Activated CD4-positive, CD25-positive, alpha-beta regulatory T cell (primary cell): ENCODE results near the gene HK1.

Experiments
- DNase-seq, 4 experiments: peaks; one replicate each; lab custom pipeline; 2025; lab: John Stamatoyannopoulos, UW

HK1 gene

DNA sequence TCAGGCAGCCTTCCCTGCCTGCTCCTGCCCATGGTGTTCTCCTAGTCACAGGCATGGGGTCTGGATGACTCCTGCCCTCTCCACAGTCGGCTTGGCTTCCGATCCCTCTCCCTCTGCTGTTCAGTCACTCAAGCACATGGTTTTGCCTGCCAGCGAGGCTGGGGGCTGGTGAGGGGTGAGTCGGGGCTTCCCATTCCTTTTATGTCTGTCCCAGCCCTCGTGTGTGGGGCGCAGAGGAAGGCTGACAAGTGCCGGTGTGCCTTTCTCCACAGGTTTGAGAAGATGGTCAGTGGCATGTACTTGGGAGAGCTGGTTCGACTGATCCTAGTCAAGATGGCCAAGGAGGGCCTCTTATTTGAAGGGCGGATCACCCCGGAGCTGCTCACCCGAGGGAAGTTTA, 98.4 kb downstream of the HK1 start:
- no peak for DNase-seq

DNA sequence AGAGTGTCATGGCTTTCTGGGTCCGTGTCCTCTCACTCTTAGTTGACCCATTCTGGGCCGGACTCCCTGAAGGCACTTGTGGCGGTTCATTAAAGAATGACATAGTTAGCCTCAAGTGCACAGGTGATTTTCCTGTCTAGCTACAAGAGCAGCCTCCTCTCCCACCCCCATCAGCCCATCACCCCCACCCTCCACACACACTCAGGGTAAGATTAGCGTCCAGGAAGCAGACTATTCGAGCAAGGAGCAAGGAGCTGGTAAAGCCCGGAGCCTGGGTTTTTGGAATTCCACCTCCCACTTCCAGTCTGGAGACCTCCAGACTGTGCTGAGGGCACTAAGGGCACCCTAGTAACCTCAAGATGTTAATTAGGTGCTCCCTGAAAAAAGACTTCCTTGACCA, 98.9 kb downstream of the HK1 start:
- DNase-seq: no peak

DNA sequence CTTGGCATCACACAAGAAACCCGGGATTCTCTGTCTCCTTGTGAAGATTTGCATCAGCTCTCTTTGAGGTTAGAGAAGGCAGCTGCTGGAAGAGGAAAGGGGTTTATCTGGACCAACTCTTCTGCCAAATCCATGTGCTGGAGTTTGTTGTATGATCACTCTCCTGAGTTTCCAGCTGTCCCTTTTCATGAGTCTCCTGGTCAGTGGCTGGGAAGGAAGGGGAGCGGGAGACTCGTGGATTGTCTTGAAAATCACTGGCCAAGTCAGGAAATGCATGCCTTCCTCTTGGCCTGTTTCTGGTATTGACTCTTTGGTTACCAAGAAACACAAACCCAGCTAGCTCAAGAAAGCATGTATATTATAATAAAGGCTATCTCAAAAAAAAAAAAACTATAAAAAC, 99.6 kb downstream of the HK1 start:
- DNase-seq: no peak

DNA sequence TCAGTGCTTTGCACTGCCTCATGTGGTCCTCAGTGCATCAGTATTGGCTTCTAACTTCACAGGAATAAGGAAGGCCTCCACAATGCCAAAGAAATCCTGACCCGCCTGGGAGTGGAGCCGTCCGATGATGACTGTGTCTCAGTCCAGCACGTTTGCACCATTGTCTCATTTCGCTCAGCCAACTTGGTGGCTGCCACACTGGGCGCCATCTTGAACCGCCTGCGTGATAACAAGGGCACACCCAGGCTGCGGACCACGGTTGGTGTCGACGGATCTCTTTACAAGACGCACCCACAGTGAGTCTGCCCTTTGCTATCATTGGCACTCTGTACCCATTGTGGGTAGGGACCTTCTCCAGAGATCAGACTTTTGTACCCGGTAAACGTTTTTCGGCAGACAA, 101.5 kb downstream of the HK1 start:
- DNase-seq: no peak

DNA sequence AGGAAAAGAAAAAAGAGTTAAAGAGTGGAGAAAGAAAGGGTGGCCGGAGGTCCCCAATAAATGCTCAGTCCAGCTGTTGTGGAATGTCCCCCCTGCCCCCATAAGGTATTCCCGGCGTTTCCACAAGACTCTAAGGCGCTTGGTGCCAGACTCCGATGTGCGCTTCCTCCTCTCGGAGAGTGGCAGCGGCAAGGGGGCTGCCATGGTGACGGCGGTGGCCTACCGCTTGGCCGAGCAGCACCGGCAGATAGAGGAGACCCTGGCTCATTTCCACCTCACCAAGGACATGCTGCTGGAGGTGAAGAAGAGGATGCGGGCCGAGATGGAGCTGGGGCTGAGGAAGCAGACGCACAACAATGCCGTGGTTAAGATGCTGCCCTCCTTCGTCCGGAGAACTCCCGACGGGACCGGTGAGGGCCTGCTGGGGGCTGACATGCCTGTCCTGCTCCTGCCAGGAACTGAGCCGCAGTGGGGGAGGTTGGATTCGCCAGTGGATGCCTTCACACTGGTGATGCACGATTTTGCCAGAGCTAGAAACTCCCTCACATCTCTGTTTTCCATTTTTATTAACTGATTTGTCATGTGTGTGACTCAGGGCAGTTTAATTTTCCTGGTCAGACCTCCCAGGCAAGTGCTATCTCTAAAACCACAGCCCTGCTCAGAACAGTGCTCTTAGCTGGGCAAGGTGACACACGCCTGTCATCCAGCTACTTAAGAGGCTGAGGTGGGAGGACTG, 104.3 kb downstream of the HK1 start:
- DNase-seq: no peak

DNA sequence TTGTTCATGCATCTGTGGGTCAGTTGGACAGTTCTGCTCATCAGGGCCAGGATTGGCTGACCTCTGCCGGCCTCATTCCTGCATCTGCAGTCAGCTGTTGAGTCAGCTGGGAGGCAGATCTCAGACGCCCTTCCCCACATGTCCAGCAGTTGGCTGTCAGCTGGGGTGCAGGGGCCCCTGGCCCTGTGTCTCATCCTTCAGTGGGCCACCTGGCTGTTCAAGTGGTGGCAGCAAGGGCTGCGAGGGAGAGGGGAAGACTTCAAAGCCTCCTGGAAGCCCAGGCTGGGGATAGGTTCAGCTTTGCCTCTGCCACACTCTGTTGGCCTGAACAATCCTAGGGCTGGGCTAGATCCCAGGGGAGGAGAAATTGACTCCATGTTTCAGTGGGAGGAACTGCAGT, 105.3 kb downstream of the HK1 start:
- no peak for DNase-seq

DNA sequence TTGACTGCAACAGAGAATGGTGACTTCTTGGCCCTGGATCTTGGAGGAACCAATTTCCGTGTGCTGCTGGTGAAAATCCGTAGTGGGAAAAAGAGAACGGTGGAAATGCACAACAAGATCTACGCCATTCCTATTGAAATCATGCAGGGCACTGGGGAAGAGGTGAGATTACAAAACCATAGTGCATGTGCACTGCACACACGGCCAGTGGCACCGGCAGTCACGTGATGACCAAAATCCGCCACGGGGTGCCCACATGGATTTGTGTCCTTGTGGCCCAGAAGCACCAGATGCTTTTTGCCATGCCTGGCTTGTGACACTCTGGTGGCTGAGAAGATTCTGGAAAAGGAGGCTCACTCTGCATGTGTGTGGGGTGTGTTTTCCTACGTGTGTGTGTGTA, 106.0 kb downstream of the HK1 start:
- DNase-seq: no peak

DNA sequence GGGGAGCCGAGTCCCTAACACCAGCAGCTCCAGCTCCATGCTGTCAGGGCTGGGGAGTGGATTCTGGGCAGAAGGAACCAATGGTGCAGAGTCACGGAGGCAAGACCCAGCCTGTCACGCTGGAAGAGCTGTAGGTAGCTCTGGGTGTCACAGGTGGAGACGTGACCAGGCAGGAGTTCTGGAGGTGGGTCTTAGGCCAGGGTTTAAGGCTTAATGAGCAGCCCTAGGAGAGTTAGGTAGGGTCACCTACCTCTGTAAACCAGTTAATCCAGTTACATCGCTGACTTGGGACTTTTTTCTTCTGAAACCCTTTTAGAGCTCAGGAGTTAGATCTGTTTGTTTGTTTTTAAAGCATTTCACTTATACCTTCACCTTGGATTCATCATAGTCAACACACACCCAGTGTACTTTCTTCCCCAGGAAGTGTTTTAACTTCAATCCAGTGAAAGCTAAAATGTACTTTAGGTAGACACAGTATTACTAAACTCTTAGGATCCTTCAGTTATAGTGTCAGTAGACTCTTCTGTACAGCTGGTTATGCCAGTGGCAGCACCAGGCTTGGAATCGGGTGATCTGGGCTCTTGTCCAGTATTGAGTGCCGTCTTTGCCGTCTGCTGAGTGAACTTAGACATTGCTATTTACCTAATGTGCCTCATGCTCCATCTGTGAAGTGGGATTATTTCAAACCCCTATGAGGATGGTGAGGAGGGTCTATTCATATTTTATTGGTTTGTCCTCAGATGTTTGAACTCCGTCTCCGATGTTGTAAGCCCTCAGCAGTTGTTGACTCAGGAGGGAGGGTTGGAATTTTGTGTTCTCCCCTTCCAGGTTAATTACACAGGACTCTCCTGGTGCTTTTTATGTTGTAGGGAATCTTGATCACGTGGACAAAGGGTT, 107.4 kb downstream of the HK1 start:
- no peak for DNase-seq

DNA sequence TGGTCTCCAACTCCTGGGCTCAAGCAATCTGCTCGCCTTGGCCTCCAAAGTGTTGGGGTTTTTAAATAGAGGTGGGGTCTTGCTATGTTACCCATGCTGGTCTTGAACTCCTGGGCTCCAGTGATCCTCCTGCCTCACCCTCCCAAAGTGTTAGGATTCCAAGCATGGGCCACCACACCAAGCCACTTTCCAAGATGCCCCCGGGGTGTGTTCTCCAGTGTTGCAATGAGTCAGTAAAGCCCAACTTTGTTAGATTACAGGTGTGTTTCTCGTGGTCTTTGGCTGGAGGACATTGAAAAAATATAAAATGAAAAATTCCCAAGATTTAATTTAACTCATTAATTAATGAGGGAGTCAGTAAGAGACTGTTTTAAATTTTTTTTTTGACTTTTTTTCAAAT, 109.2 kb downstream of the HK1 start:
- no peak for DNase-seq

DNA sequence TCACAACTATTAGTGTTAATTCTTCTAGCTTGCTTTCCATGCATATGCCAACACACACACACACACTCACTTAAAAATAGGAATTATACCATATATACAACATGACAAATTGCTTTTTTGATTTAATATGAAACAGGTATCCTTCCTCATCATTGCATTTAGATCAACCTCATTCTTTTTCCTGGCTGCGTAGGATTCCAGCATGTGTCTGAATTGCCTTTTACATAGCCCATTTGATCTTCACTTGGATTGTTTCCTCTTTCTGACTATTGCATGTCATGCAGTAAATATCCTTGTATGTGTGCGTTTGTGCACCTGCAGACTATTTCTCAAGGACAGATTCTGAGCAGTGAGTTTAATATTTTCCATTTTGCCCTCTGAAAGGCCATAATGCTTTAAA, 110.2 kb downstream of the HK1 start:
- no peak for DNase-seq

DNA sequence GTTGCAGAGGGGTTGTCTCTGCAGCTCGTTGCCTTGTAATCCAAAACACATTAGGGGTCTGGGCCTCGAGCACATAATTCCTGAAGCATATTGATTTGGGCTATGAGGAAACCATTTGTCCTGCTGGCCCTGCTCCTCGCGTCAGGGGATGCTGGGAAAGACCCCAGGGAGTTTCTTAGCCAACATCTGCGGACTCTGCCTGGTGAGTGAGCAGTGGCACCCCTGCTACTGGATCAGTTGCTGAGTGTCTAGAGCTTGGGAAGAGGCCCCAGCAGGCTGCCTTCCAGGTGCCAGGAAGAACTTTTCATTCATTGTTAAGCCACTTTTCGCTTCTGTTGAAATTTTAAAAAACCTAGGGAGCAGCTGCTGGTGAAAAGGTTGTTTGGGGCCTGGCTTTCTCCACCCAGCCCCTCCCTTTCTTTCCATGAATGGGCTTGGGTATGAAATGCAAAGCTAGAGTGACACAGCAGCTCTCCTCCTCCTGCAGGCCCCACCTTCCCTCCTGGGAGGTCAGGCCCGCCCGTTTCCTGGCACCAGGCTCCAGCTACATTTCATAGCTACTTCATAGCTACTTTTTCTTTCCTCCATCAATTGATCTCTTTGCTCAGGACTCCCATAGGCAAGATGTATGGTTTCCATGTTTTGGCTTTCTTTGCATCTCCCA, 111.7 kb downstream of the HK1 start:
- DNase-seq: no peak

DNA sequence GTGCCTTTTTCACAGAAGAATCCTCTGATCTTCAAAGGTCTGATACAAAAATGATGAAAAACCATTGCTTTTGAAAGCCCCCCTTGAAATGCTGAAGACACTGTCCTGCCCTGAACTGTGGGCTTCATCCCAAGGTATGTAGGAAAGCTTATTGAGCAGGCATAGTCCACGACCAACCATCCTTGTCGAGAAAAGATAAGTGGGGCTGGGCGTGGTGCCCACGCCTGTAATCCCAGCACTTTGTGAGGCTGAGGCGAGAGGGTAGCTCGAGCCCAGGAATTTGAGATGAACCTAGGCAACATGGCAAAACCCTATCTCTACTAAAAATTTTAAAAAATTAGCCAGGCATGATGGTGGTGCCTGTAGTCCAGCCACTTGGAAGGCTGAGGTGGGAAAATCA, 112.9 kb downstream of the HK1 start:
- DNase-seq: no peak

DNA sequence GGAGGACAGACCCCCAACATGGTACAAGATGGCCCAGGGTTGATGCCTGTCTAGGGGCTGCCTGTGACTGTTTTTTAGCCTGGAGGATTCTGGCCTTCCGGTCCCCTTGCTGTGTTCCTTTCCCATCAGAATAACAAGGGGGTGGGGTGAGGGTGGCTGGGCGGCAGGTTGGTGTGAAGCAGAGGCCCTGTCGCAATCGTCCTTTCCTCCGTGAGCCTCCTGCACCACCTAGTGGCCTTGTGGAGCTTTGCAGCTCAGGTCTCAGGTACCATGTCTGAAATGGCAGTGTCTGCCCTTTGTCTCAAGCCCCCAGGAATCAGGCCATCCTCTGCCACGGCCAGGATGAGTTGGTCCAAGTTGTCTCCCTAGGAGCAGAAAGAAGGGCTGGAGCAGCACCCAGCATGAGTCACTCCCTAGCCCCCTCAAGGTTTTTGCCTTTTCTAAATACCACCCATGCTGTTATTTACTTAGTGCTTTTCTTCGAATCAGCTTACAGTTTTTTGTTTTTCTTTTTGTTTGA, 114.2 kb downstream of the HK1 start:
- DNase-seq: peak; percentile 47 to 61 (median 56)

DNA sequence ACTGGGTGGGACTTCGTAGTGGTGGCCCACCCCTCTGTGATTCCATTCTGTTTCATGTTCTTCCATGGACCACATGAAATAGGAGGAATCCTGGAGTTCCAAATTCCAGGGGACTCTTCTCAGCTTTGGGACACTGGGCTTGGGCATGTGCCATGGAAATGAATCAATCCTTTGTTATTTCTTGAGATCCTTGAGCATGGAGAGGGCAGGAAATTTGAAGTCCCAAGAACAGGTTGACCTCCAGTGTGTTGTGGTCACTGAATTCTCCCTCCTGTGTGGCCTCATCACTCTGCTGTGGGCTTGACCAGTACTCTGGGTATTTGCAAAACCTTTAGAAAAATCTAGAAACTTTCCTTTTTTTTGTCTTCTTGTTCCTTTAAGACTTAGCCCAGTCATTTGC, 115.7 kb downstream of the HK1 start:
- no peak for DNase-seq

DNA sequence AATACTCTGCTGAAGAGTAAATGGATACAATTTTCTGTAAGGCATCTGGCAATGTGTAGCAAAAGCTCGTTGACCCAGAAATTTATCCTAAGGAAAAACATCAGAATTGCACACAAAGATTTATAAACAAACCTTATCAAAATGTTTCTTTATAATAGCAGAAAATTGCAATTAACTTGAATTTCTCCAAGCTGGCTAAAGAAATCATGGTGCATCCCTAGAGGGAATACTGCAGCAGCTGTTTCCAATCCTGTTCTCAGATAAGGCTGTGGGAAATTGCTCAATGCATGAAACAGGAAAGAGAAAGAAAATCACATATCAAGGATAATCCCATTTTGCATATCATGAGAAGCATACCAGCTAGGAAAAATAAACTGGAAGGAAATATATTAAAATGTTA, 119.7 kb downstream of the HK1 start:
- DNase-seq: no peak

DNA sequence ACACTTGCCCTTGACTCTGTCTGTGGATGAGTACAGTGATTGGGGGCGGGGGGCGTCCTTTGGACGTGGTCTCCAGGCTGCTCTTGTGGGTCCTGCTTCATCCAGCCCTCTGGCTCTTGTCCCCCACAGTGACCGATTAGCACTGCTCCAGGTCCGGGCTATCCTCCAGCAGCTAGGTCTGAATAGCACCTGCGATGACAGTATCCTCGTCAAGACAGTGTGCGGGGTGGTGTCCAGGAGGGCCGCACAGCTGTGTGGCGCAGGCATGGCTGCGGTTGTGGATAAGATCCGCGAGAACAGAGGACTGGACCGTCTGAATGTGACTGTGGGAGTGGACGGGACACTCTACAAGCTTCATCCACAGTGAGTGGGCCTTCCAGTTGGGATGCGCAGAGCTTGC, 120.2 kb downstream of the HK1 start:
- no peak for DNase-seq

DNA sequence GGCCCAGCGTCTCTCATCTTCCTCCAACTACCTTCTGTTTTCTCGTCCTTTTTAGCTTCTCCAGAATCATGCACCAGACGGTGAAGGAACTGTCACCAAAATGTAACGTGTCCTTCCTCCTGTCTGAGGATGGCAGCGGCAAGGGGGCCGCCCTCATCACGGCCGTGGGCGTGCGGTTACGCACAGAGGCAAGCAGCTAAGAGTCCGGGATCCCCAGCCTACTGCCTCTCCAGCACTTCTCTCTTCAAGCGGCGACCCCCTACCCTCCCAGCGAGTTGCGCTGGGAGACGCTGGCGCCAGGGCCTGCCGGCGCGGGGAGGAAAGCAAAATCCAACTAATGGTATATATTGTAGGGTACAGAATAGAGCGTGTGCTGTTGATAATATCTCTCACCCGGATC, 122.6 kb downstream of the HK1 start:
- DNase-seq: no peak

DNA sequence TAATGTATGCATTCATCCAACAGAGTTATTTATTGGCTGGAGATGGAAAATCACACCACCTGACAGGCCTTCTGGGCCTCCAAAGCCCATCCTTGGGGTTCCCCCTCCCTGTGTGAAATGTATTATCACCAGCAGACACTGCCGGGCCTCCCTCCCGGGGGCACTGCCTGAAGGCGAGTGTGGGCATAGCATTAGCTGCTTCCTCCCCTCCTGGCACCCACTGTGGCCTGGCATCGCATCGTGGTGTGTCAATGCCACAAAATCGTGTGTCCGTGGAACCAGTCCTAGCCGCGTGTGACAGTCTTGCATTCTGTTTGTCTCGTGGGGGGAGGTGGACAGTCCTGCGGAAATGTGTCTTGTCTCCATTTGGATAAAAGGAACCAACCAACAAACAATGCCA, 123.1 kb downstream of the HK1 start:
- DNase-seq: no peak

DNA sequence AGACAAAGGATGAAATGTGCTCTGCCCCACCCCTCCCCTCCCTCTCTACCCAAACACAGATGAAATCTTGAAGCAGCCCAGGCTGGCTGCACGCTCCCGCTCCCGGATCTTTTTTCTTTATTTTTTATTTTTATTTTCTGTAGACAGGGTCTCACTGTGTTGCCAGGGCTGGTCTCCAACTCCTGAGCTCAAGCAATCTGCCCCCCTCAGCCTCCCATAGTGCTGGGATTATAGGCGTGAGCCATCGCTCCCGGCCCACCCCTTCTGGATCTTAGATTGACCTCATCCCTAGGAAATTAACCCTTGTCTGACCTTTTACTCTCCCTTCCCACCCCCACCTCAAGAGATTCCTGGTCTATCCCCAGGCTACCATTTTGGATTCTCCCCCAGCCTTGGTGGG, 124.1 kb downstream of the HK1 start:
- no peak for DNase-seq

DNA sequence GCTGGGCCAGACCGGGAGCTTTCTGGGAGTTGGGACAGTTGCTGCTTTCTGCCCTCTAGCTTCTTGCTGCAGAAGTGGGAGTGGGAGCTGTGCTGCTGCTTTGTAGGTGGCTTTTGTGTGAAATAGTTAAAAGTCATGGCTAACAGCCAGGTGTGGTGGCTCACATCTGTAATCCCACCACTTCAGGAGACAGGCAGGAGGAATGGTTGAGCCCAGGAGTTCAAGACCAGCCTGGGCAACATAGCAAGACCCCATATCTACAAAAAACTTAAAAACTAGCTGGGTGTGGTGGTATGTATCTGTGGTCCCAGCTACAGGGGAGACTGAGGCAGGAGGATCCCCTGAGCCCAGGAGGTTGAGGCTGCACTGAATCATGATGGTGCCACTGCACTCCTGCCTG, 124.8 kb downstream of the HK1 start:
- DNase-seq: no peak

DNA sequence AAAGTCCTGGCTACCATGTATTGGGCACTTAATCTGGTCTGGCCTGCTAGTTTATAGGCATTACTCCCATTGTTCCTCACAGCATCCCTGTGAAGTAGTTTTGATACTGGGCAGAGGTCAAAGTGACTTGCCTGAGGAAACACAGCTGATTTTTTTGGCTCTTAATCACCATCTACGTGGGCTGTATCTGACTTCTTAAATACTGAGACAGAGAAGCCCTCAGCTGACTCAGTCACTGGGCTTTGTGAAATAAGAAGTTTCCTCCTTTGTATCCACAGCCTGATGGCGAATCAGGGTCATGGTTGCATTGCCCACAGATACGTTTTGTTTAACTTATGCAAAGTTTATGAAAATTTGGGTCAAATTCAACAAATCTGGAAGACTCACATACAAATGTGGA, 125.2 kb downstream of the HK1 start:
- DNase-seq: no peak

DNA sequence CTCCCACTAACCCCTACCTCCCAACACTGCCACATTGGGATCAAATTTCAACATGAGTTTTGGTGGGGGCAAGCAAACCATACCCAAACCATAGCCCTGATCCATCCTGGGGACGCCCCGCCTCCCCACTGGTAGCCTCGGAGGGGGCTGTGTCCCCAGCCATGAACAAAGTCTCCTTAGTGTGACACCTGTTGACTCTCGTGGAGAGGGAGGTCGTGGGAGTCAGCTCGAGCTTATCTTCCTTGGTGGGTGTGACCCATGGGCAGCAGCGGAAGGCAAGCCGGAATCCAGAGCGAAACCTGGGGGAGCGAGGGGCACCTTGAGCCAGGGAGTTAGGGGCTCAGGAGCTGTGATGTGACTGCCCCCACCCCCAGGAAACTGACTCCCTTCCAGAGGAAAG, 126.5 kb downstream of the HK1 start:
- no peak for DNase-seq

DNA sequence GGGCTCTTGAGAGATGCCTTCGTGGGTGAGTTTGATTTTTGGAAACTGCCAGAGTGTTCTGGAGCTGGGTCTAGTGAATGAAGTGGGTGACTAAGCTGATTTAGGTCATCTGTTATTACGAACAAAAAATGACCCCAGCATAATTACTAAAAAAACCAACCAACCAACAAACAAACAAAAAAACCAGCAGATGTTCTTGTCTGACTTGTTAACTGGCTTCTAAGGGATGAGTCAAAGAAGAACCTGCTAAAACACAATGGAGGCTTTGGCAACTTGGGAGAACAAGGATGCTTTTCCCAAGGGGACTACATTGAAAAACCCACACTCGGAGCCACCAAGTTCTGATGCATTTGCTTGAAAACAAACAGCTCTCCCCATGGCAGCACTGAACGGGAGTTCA, 126.9 kb downstream of the HK1 start:
- no peak for DNase-seq
